HepG2 (cell line): ENCODE results near the gene ZNF624. TPM values are rescaled to one million over a fixed set of nuclear protein-coding genes. Genes with fewer than 3 reads are reported as not detected.

Experiments
- BHLHE40 ChIP-seq: IDR thresholded peaks from 2 replicates; pipeline ENCODE4 v1.6.1; 2011; ENCODE audit warnings: low read length, improper control_type of control experiment
- CBX2 ChIP-seq, 2 experiments: fragments of 200-600 bp in 1 of 2; sonication (generic); formaldehyde crosslinking in 1 of 2; IDR thresholded peaks; 2 replicates each; pipeline versions ENCODE4 v1.7.0 to v1.8.1; 2018 to 2022; ENCODE audit warnings: low read depth in 2 of 2, low read length in 1 of 2, mild to moderate bottlenecking in 1 of 2, missing genetic modification reagents in 1 of 2
- CSRNP2 ChIP-seq: sonication (generic); formaldehyde crosslinking; conservative IDR thresholded peaks from 2 replicates; pipeline ENCODE4 v1.8.0; 2022; ENCODE audit warnings: low read depth, missing genetic modification reagents
- DR1 ChIP-seq: sonication (generic); formaldehyde crosslinking; IDR thresholded peaks from 2 replicates; pipeline ENCODE4 v1.8.0; 2021; ENCODE audit warnings: mild to moderate bottlenecking, missing genetic modification reagents, inconsistent platforms
- ELF3 ChIP-seq: IDR thresholded peaks from 2 replicates; pipeline ENCODE4 v1.6.1; 2016; ENCODE audit warnings: missing genetic modification reagents, missing compliant biosample characterization
- MEF2D ChIP-seq: sonication (generic); formaldehyde crosslinking; IDR thresholded peaks from 2 replicates; pipeline ENCODE4 v1.5.1; 2020; ENCODE audit warnings: mild to moderate bottlenecking, missing genetic modification reagents
- MTERF4 ChIP-seq: sonication (generic); formaldehyde crosslinking; IDR thresholded peaks from 2 replicates; pipeline ENCODE4 v1.8.0; 2023; ENCODE audit warnings: mild to moderate bottlenecking, missing genetic modification reagents
- PLRG1 ChIP-seq: fragments of 450-650 bp; conservative IDR thresholded peaks from 2 replicates; pipeline ENCODE4 v1.6.1; 2016
- XRCC5 ChIP-seq: fragments of 200-400 bp; formaldehyde crosslinking; optimal IDR thresholded peaks from 2 replicates; pipeline ENCODE3; 2017; ENCODE audit warnings: mild to moderate bottlenecking, low read length
- ZBTB44 ChIP-seq: sonication (generic); formaldehyde crosslinking; IDR thresholded peaks from 2 replicates; pipeline ENCODE4 v1.4.0; 2020; ENCODE audit warnings: missing genetic modification reagents
- ZGPAT ChIP-seq: IDR thresholded peaks from 2 replicates; pipeline ENCODE4 v1.6.1; 2016; ENCODE audit warnings: mild to moderate bottlenecking
- ZNF143 ChIP-seq: sonication (generic); formaldehyde crosslinking; IDR thresholded peaks from 2 replicates; pipeline ENCODE4 v1.4.0; 2020; ENCODE audit warnings: missing genetic modification reagents
- ZNF382 ChIP-seq: sonication (generic); formaldehyde crosslinking; IDR thresholded peaks from 2 replicates; pipeline ENCODE4 v1.5.0; 2020; ENCODE audit warnings: missing genetic modification reagents, mild to moderate bottlenecking, borderline replicate concordance
- ZNF563 ChIP-seq: sonication (generic); formaldehyde crosslinking; IDR thresholded peaks from 2 replicates; pipeline ENCODE4 v1.8.0; 2022; ENCODE audit warnings: mild to moderate bottlenecking, moderate library complexity, missing genetic modification reagents
- ZNF576 ChIP-seq: sonication (generic); formaldehyde crosslinking; IDR thresholded peaks from 2 replicates; pipeline ENCODE4 v1.4.0; 2020; ENCODE audit warnings: mild to moderate bottlenecking, missing genetic modification reagents
- ZNF646 ChIP-seq: sonication (generic); formaldehyde crosslinking; IDR thresholded peaks from 2 replicates; pipeline ENCODE4 v1.9.0; 2021; ENCODE audit warnings: mild to moderate bottlenecking, missing genetic modification reagents
- polyA plus RNA-seq, 8 experiments: library from polyadenylated mRNA; depleted of rRNA in 3 of 8; stranded (reverse) in 7 of 8; unstranded in 1 of 8; fragments of >200 nt; fragmentation: Illumina TruSeq in 4 of 8; extraction: Trizol in 4 of 8; gene quantifications; 2 replicates each; pipeline versions ENCODE4 v1.2.1 to v1.2.3, GENCODE V29; 2011 to 2016; ENCODE audit warnings: low read depth in 4 of 8, missing spikeins in 1 of 8, mixed read lengths in 1 of 8; ENCODE audit not compliant: insufficient read depth in 1 of 8
- total RNA-seq, 5 experiments: library from RNA; depleted of rRNA; stranded (reverse); fragments of >200 nt; fragmentation: Illumina TruSeq; extraction: Trizol; gene quantifications; 2 replicates each; pipeline ENCODE4 v1.2.3, GENCODE V29; 2016; ENCODE audit warnings: low read depth in 1 of 5

The ZNF624 gene
- total and polyA plus RNA-seq, 2 of the 13 experiments (the other 11 are each of a cell fraction or from before 2014, with no cell fraction given) = 0.75 to 3.5 TPM

- no peak for TF ChIP-seq ZNF143 (CRISPR knock-in tag)
- TF ChIP-seq DR1 (CRISPR knock-in tag) = no peak
- TF ChIP-seq PLRG1 = no peak
- TF ChIP-seq ZNF563 = no peak
- no peak for TF ChIP-seq ZNF382 (CRISPR knock-in tag)
- TF ChIP-seq ZNF646 (CRISPR knock-in tag) = no peak
- no peak for TF ChIP-seq ZBTB44 (CRISPR knock-in tag)
- TF ChIP-seq CBX2 (IDR thresholded peaks at IDR 0.05; ENCODE audit: low read depth, low read length) = no peak
- TF ChIP-seq CBX2 (CRISPR knock-in tag; IDR thresholded peaks at IDR 0.05; ENCODE audit: low read depth) = peak; percentile 93; the same call in 1 of the 2 replicates
- peak; percentile 28; the same call in 1 of the 2 replicates for TF ChIP-seq MEF2D (CRISPR knock-in tag)
- TF ChIP-seq XRCC5 = peak; percentile 87
- TF ChIP-seq MTERF4 = no peak
- peak; percentile 74 for TF ChIP-seq BHLHE40
- TF ChIP-seq ZGPAT = peak; percentile 27; the same call in 1 of the 2 replicates
- no peak for TF ChIP-seq ZNF576
- no peak for TF ChIP-seq CSRNP2 (CRISPR knock-in tag)
- TF ChIP-seq ELF3 (CRISPR knock-in tag) = peak; percentile 56; the same call in 1 of the 2 replicates
Observed at GRCh38 chr17:16584273-16584995, 69.2 kb downstream of the ZNF624 start (continued).
